RWPE1 (cell line): Measurements from ENCODE around the gene UIMC1.
A peak's percentile ranks its signal among the peaks of the same experiment; 100 is the strongest.

ENCODE experiments used
- CTCF ChIA-PET: fragments of 350-600 bp; sonication (Branson Sonifier 250); formaldehyde crosslinking; extraction: SDS; loops from one replicate; lab custom pipeline; 2021; lab: Yijun Ruan, JAX
- POLR2A ChIA-PET: fragments of 400-600 bp; formaldehyde crosslinking; extraction: SDS; loops from one replicate; lab custom pipeline; 2020; ENCODE audit warnings: antibody characterized with exemption; ENCODE audit not compliant: low non-redundant PET; lab: Yijun Ruan, JAX
- DNase-seq: peaks from one replicate; pipeline ENCODE4 v3.0.0; 2012; ENCODE audit warnings: low spot score
- H3K27ac ChIP-seq: fragments of 450-650 bp; 2 replicates; pipeline ENCODE4 v1.5.1; 2017
- CTCF ChIP-seq: fragments of 450-650 bp; conservative IDR thresholded peaks from 2 replicates; pipeline ENCODE4 v1.5.1; 2017; ENCODE audit warnings: low read depth, mild to moderate bottlenecking

The UIMC1 gene

GRCh38 chr5:176941951-176942350 lies 64.6 kb downstream of the UIMC1 start:
- TF ChIP-seq CTCF = no peak
- CTCF ChIA-PET = interaction anchor here (0.5 to 1.5 kb wide), 3 partner anchors 32 to 284 kb away, joined by 5 to 6 read pairs (median 6); no protein-coding TSS in a partner anchor
- POLR2A ChIA-PET = no interaction called here
- no peak for DNase-seq
- H3K27ac ChIP-seq = no peak overlapping the region

DNA sequence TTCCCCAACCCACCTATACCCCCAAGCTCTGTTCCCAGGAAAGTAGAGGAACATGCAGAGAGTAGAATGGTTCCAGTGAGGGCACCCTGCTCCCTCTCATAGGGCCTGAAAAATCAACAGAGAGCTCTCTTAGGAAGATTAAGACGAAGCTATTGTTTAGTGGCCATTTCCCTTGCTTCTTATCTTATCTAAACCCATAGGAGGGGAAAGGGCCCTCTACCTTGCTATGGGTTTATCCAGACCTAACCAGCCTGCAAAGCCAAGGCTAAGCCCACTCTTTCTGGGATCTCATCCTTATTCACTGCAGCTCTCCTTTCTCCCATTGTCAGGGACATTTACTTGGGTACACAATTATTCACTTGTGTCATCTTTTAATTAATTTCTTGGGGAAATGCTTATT lies 68.1 kb downstream of the UIMC1 start:
- DNase-seq = no peak
- H3K27ac ChIP-seq = no peak overlapping the region
- TF ChIP-seq CTCF = no peak
- POLR2A ChIA-PET = no interaction called here
- CTCF ChIA-PET = interaction anchor here (0.6 to 1.2 kb wide), 2 partner anchors 20 to 332 kb away, joined by 3 read pairs; no protein-coding TSS in a partner anchor

GRCh38 chr5:176935017-176935416 lies 71.6 kb downstream of the UIMC1 start:
- ChIA-PET POLR2A (no interaction called here), CTCF (no interaction called here)
- no peak for DNase-seq
- no peak for TF ChIP-seq CTCF
- no peak overlapping the region for H3K27ac ChIP-seq

DNA sequence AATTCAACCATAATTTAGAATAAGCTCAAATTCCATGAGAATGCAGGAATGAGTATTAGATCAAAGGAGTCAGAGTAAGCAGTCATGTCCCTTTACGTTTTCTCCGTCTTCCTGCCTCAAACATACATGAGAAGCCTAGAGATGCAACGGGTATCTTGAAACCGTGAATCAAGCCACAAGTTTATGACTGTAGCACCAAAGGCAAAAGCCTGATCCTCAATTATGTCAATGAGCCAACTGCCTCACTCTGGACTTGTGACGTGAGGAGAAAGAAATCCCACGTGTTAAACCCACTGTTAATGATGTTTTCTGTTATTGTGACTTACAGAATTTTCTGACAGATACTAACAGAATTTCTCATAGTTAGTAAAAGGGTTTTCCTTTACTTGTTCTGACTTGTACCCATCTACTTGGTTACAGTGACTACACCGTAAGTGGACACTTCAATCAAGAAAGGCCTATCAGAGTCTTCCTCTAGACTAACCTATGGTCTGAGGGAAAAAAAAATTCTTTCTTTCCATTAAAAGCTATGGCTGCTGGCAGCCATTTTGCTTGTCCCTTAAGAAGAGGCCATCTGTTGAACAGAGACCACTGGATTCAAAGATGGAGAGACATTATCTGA lies 72.2 kb downstream of the UIMC1 start:
- H3K27ac ChIP-seq = no peak overlapping the region
- ChIA-PET POLR2A (no interaction called here), CTCF (no interaction called here)
- TF ChIP-seq CTCF = no peak
- DNase-seq = peak; percentile 13

- ChIA-PET POLR2A (no interaction called here), CTCF (interaction anchor here (1.0 kb wide), 1 partner anchor 269 kb away, joined by 4 read pairs; no protein-coding TSS in a partner anchor)
- no peak for DNase-seq
- no peak for TF ChIP-seq CTCF
- H3K27ac ChIP-seq = no peak overlapping the region
These were observed 76.9 kb downstream of the UIMC1 start for GRCh38 chr5:176929654-176930053.

DNA sequence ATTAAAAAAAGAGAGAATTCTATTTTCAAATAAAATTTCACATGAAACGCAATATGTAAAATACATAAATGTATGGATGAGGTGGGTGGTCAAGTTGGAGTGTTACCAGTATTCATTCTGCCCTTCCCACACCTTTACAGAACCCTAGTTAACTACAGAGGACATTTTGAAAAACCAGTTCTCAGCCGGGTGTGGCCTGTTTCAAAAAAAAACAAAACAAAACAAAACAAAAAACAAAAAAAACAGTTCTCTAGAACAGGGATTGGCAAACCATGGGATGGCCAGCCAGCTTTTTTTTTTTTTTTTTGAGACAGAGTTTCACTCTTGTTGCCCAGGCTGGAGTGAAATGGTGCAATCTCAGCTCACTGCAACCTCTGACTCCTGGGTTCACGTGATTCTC lies 79.0 kb downstream of the UIMC1 start:
- no peak for DNase-seq
- no peak for TF ChIP-seq CTCF
- H3K27ac ChIP-seq = no peak overlapping the region
- ChIA-PET POLR2A (interaction anchor here (0.6 kb wide), 1 partner anchor 46 kb away, joined by 4 read pairs; no protein-coding TSS in a partner anchor), CTCF (no interaction called here)
